ENCODE measurements around the gene SAMD4A. TPM values are rescaled to one million over a fixed set of nuclear protein-coding genes. Genes with fewer than 3 reads are reported as not detected.

SAMD4A gene
- total and polyA plus RNA-seq, 8 donors, result 4.5 to 40.5 (median 8.0) TPM

GRCh38 chr14:54698501-54698900 is 131.6 kb downstream of the SAMD4A start:
- H3K36me3 ChIP-seq, result no peaks in the 10 kb centered on the region
- TF ChIP-seq CTCF (IDR thresholded peaks at IDR 0.05), result no peak
- no peak overlapping the region for H3K4me3 ChIP-seq
- intact Hi-C loops (cut with DNase I), result loop anchor here in 1 of 2 donors (10.0 kb wide), 1 partner anchor 124 kb away; no protein-coding TSS in a partner anchor
- peak; percentile 9 for ATAC-seq
- H3K9me3 ChIP-seq, result no peaks in the 10 kb centered on the region
- no peak for DNase-seq
- no peaks in the 10 kb centered on the region for H3K27me3 ChIP-seq
- peaks cover 0 to 6% of the 10 kb centered on the region in 2 donors for H3K4me1 ChIP-seq
- no peak overlapping the region for H3K27ac ChIP-seq

GRCh38 chr14:54698966-54699530 is 132.1 kb downstream of the SAMD4A start:
- Histone ChIP-seq H3K9me3 (no peaks in the 10 kb centered on the region), H3K27me3 (no peaks in the 10 kb centered on the region), H3K36me3 (no peaks in the 10 kb centered on the region), H3K4me3 (no peak overlapping the region), H3K4me1 (peaks cover 0 to 6% of the 10 kb centered on the region in 2 donors), H3K27ac (no peak overlapping the region)
- intact Hi-C loops (cut with DNase I), result loop anchor here in 1 of 2 donors (10.0 kb wide), 1 partner anchor 124 kb away; no protein-coding TSS in a partner anchor
- TF ChIP-seq CTCF (IDR thresholded peaks at IDR 0.05), result no peak
- DNase-seq (peak in 1 of 4 donors; percentile 44), ATAC-seq (peak; percentile 89)

- intact Hi-C loops (cut with DNase I), result loop anchor here in 1 of 2 donors (10.0 kb wide), 1 partner anchor 125 kb away; no protein-coding TSS in a partner anchor
These were observed 132.8 kb downstream of the SAMD4A start for GRCh38 chr14:54699735-54700134.

GRCh38 chr14:54700717-54701116 is 133.8 kb downstream of the SAMD4A start:
- intact Hi-C loops (cut with DNase I), result no loop called here
- TF ChIP-seq CTCF (IDR thresholded peaks at IDR 0.05), result no peak
- ATAC-seq, result no peak
- no peaks in the 10 kb centered on the region for H3K27me3 ChIP-seq
- H3K4me3 ChIP-seq, result no peak overlapping the region
- DNase-seq, result no peak
- no peak overlapping the region for H3K27ac ChIP-seq
- H3K36me3 ChIP-seq, result no peaks in the 10 kb centered on the region
- H3K4me1 ChIP-seq, result peaks cover 0 to 6% of the 10 kb centered on the region in 2 donors
- H3K9me3 ChIP-seq, result no peaks in the 10 kb centered on the region

More at GRCh38 chr14:54699735-54700134, 132.8 kb downstream of the SAMD4A start:
- H3K4me3 ChIP-seq, result no peak overlapping the region
- no peak for TF ChIP-seq CTCF (IDR thresholded peaks at IDR 0.05)
- no peaks in the 10 kb centered on the region for H3K27me3 ChIP-seq
- H3K27ac ChIP-seq, result no peak overlapping the region
- ATAC-seq (peak; percentile 58), DNase-seq (no peak)
- H3K4me1 ChIP-seq, result peaks cover 0 to 6% of the 10 kb centered on the region in 2 donors
- H3K9me3 ChIP-seq, result no peaks in the 10 kb centered on the region
- no peaks in the 10 kb centered on the region for H3K36me3 ChIP-seq

GRCh38 chr14:54702014-54702491 is 135.1 kb downstream of the SAMD4A start:
- Histone ChIP-seq H3K27ac (no peak overlapping the region), H3K36me3 (no peaks in the 10 kb centered on the region), H3K4me3 (no peak overlapping the region), H3K27me3 (no peaks in the 10 kb centered on the region), H3K9me3 (no peaks in the 10 kb centered on the region), H3K4me1 (peaks cover 0 to 6% of the 10 kb centered on the region in 2 donors)
- TF ChIP-seq CTCF (IDR thresholded peaks at IDR 0.05), result no peak
- intact Hi-C loops (cut with DNase I), result no loop called here
- ATAC-seq (no peak), DNase-seq (no peak)

Measured in left lung (tissue), 10 donors.